Upper lobe of left lung (tissue), 4 donors: Measurements from ENCODE around the gene ARFGAP1.

Source experiments
- CTCF ChIP-seq, 6 experiments: fragments of 450-650 bp in 4 of 6; fragments of 200-600 bp in 2 of 6; sonication (generic) in 2 of 6; IDR thresholded peaks; one replicate each; pipeline ENCODE4 v1.5.1; 2016 to 2019; ENCODE audit warnings: antibody characterized with exemption in 6 of 6
- POLR2A ChIP-seq, 4 donors: fragments of 450-650 bp; IDR thresholded peaks; one replicate each; pipeline ENCODE4 v1.5.1; 2016 to 2017; ENCODE audit warnings: antibody characterized with exemption in 4 of 4, mild to moderate bottlenecking in 2 of 4
- POLR2AphosphoS5 ChIP-seq, 2 donors: sonication (generic); formaldehyde crosslinking; IDR thresholded peaks; one replicate each; pipeline ENCODE4 v1.5.1; 2017; ENCODE audit warnings: antibody characterized with exemption in 2 of 2

- TF ChIP-seq POLR2AphosphoS5 (IDR thresholded peaks at IDR 0.05) (no peak), CTCF (IDR thresholded peaks at IDR 0.05) (no peak), POLR2A (IDR thresholded peaks at IDR 0.05) (no peak)
Measured at GRCh38 chr20:63326314-63327230, 54.0 kb downstream of the ARFGAP1 start.
